ENCODE data around the gene CHMP5.

CHMP5 gene

DNA sequence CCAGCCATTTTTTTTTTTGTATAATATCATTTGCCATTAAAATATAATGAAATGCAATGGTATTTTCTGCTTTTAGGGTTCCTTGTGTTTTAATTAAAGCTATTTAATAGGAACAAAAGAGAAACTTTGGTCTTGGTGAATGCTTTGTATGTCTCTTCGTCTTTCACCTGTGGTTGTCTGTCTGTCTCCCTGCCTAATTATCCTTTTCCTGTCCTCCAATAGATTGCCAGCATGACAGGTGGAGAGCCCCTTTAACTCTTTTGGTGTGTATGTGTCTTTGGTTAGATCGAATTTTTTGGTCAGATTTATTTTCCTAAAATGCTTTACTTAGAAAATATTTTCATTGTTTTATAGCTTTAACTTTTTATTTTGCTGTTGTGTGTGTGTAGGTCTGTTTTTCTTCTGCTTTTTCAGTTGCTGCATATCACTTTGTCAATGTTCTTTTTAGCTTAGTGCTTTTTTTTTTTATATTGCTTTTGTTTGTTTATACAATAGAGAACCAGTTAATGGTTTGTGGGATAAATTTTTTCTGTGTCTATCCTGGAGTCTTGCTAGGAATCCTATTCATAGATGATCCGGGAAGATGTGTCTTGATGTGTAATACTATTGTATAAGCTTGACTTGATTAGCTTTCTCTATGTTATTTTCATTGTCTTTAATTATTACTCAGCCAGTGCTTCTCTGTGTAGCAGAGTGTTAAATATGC, 8.6 kb downstream of the CHMP5 start:
- no peak for DNase-seq (ENCODE audit: low read depth in 2 of 3, low spot score in 2 of 3)

GRCh38 chr9:33273972-33274328, 9.1 kb downstream of the CHMP5 start:
- no peak for DNase-seq (ENCODE audit: low read depth in 2 of 3, low spot score in 2 of 3)

DNA sequence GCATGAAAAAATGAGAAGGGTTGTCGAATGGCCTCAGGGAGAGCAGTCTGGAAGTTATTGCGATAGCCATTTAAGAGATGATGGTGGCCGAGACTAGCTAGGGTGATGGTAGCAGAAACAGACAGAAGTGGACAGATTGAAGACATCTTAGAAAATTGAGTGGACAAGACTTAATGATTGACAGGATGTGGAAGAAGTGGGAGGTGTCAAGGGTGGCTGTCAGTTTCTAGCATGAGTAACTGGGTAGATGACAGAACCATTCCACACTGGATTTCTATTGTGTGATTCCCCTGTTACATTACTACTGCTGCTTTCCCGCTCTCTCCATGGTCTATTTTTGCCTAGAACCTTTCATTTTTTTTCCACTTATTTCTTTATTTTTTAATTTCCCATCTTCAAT, 12.6 kb downstream of the CHMP5 start:
- no peak for DNase-seq (ENCODE audit: low read depth in 2 of 3, low spot score in 2 of 3)

GRCh38 chr9:33285502-33285901, 20.7 kb downstream of the CHMP5 start:
- no peak for DNase-seq (ENCODE audit: low read depth in 2 of 3, low spot score in 2 of 3)

GRCh38 chr9:33287087-33287490, 22.2 kb downstream of the CHMP5 start:
- DNase-seq (ENCODE audit: low read depth in 2 of 3, low spot score in 2 of 3): no peak

DNA sequence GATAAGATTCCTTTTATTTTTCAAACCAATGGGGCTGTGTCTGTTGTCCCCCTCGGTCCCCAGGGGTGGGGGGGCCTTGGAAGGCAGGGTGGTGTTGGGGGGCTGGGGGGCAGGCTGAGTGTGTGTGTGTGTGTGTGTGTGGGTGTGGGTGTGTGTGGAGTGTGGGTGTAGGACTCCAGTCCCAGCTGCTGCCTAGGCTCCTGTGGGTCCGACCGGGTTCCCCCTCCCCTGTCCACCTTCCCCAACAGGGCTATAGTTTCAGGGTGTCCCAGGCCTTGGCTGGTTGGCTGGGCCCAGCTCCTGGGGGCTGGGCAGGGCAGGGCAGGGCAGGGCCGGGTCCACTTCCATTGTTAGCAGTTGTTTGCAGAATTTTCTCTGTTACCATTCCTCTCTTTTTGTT, 23.4 kb downstream of the CHMP5 start:
- DNase-seq (ENCODE audit: low read depth in 2 of 3, low spot score in 2 of 3): no peak

- DNase-seq (ENCODE audit: low read depth in 2 of 3, low spot score in 2 of 3): no peak
Measured at GRCh38 chr9:33288828-33289483, 24.1 kb downstream of the CHMP5 start.

GRCh38 chr9:33289496-33289895, 24.6 kb downstream of the CHMP5 start:
- no peak for DNase-seq (ENCODE audit: low read depth in 2 of 3, low spot score in 2 of 3)

- no peak for DNase-seq (ENCODE audit: low read depth in 2 of 3, low spot score in 2 of 3)
Measured at GRCh38 chr9:33289936-33290246, 25.0 kb downstream of the CHMP5 start.

GRCh38 chr9:33290247-33291030, 25.6 kb downstream of the CHMP5 start, which contains the start of gene NFX1:
Gene NFX1 (plus strand): TSS chr9:33290516. CDS start chr9:33290573, 57 bp downstream.
- DNase-seq (ENCODE audit: low read depth in 2 of 3, low spot score in 2 of 3): peak; percentile 87 to 96 (median 95)

- DNase-seq (ENCODE audit: low read depth in 2 of 3, low spot score in 2 of 3): no peak
Measured at GRCh38 chr9:33291031-33291397, 26.2 kb downstream of the CHMP5 start.

- no peak for DNase-seq (ENCODE audit: low read depth in 2 of 3, low spot score in 2 of 3)
Measured at GRCh38 chr9:33291901-33292300, 27.1 kb downstream of the CHMP5 start.

GRCh38 chr9:33293782-33294181, 28.9 kb downstream of the CHMP5 start:
- no peak for DNase-seq (ENCODE audit: low read depth in 2 of 3, low spot score in 2 of 3)

DNA sequence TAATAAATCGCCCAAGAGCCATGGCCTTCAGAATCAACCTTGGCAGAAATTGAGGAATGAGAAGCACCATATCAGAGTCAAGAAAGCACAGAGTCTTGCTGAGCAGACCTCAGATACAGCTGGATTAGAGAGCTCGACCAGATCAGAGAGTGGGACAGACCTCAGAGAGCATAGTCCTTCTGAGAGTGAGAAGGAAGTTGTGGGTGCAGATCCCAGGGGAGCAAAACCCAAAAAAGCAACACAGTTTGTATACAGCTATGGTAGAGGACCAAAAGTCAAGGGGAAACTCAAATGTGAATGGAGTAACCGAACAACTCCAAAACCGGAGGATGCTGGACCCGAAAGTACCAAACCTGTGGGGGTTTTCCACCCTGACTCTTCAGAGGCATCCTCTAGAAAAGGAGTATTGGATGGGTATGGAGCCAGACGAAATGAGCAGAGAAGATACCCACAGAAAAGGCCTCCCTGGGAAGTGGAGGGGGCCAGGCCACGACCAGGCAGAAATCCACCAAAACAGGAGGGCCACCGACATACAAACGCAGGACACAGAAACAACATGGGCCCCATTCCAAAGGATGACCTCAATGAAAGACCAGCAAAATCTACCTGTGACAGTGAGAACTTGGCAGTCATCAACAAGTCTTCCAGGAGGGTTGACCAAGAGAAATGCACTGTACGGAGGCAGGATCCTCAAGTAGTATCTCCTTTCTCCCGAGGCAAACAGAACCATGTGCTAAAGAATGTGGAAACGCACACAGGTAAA, 30.0 kb downstream of the CHMP5 start:
- DNase-seq (ENCODE audit: low read depth in 2 of 3, low spot score in 2 of 3): no peak

- no peak for DNase-seq (ENCODE audit: low read depth in 2 of 3, low spot score in 2 of 3)
Measured at GRCh38 chr9:33295571-33295970, 30.7 kb downstream of the CHMP5 start.

GRCh38 chr9:33297432-33297831, 32.6 kb downstream of the CHMP5 start:
- no peak for DNase-seq (ENCODE audit: low read depth in 2 of 3, low spot score in 2 of 3)

DNA sequence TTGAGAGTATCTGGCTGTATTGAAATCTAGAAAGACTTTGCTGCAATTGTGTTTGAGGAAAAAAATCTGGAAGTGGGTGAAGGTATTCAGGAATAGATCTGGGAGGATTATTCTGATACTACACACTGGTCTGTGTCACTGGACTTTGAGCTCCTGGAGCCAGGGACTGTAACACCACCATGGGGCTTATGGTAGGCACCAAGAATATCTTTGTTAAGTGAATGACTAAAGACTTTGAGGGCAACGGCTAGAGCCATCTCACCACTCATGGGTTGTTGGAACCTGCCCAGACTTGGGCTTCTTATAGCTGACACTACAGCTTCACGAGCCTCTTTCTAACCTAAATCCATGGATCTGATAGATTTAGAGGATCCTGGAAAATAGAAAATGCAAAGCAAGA, 35.7 kb downstream of the CHMP5 start:
- no peak for DNase-seq (ENCODE audit: low read depth in 2 of 3, low spot score in 2 of 3)

DNA sequence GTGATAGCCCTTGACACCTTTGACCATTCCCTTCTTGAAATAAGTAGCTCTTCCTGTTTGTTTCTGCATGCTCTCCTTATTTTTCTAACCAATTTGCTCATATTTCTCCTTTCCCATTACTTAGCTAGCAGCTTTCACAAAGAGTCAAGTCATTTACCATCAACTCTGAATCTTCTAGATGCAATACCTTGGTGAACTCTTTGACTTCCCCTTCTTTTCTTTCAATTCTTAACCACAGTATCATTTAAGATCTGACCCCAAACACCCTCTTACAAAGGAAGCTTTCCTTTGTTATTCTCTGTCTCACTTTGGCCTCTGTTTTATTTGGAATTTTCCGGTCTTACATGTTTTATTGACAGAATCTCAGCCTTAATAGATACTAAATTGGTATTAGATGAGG, 39.5 kb downstream of the CHMP5 start:
- no peak for DNase-seq (ENCODE audit: low read depth in 2 of 3, low spot score in 2 of 3)

GRCh38 chr9:33306037-33306436, 41.2 kb downstream of the CHMP5 start:
- DNase-seq (ENCODE audit: low read depth in 2 of 3, low spot score in 2 of 3): no peak

DNA sequence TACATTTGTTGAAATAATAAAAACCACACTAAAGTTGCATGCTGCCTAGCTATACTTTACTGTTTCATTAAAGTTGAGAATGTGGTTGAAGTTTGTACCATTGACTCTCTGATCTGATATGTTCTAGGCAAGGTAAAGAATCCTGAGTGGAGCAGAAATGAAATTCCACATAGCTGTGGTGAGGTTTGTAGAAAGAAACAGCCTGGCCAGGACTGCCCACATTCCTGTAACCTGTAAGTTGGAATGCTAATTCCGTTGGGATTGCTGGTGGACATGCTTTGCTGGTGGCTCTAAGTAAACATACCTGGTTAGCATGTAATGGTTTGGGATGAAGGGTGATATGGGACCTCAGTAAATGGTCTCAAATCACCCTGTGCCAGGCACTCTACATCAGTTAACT, 42.2 kb downstream of the CHMP5 start:
- no peak for DNase-seq (ENCODE audit: low read depth in 2 of 3, low spot score in 2 of 3)

DNA sequence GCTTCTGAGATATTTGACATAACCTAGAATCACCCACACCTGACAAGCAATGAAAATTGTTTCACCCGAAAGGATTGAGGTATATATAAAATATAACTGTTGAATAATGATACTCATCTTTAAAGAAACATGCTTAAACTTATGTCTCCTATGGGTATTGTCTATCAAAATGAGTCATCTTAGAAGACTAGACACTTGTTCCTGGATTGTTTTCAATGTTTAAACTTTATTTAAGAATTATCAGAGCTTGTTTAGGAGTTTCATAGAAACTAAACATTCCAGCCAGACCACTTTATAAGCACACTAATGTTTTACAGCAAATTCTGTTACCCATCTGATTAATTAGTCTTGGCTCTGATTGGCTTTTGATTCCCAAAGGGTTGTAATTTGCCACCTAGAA, 45.1 kb downstream of the CHMP5 start:
- no peak for DNase-seq (ENCODE audit: low read depth in 2 of 3, low spot score in 2 of 3)

DNA sequence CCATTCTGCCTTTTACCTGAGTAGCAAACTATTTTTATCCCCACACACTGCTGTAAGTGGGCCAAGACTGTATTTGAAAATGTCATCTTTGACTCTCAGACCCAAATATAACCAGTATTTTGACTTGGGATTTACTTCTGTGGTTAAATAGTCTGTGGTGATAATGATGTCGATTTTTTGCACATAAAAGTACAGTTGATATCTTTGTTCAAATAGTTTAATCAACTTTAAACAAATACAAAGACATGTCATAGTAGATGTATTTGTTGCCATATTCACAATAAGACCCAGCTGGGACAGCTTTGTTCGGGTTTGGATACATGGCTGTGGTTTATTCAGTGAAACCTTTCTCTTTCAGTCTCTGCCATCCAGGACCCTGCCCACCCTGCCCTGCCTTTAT, 45.9 kb downstream of the CHMP5 start:
- no peak for DNase-seq (ENCODE audit: low read depth in 2 of 3, low spot score in 2 of 3)

Data from activated CD8-positive, alpha-beta memory T cell treated with anti-CD3 and anti-CD28 coated beads for 48 hours (primary cell).